Colonic mucosa (tissue), 4 donors: ENCODE data around the gene MMP24OS. TPM values are rescaled to one million over a fixed set of nuclear protein-coding genes. Genes with fewer than 3 reads are reported as not detected.

ENCODE experiments used
- DNase-seq: peaks from one replicate; pipeline ENCODE4 v3.0.0-alpha.2; 2020
- H3K27ac ChIP-seq: fragments of 200-600 bp; one replicate; pipeline ENCODE4 v1.8.0; 2021
- H3K27me3 ChIP-seq: fragments of 200-600 bp; one replicate; pipeline ENCODE4 v1.8.0; 2021
- H3K36me3 ChIP-seq: fragments of 200-600 bp; one replicate; pipeline ENCODE4 v1.8.0; 2021
- H3K4me1 ChIP-seq: fragments of 200-600 bp; one replicate; pipeline ENCODE4 v1.8.0; 2021; ENCODE audit warnings: mild to moderate bottlenecking
- H3K4me3 ChIP-seq: fragments of 200-600 bp; one replicate; pipeline ENCODE4 v1.8.0; 2021
- H3K9ac ChIP-seq, 2 donors: one replicate each; pipeline ENCODE4 v1.7.0; 2013; ENCODE audit warnings: control low read depth in 2 of 2, low read depth in 2 of 2, low read length in 2 of 2
- H3K9me3 ChIP-seq: fragments of 200-600 bp; one replicate; pipeline ENCODE4 v1.8.0; 2021
- intact Hi-C: fragments of 100-400 bp; cut with DNase I; formaldehyde crosslinking; loops from one replicate; pipeline ENCODE4 v1.14.1; 2022
- total RNA-seq, 2 donors: library from RNA; stranded (reverse); fragmentation: NEBNext Ultra II Directional in 1 of 2; extraction: Animal tissue kit (Norgen Biotek cat#: 25700) in 1 of 2; gene quantifications; one replicate each; pipeline ENCODE4 v1.2.1, GENCODE V29; 2021
- TF ChIP-seq, protein P1 (sequence below): fragments of 200-600 bp; IDR thresholded peaks from one replicate; pipeline ENCODE4 v1.8.0; 2022; ENCODE audit warnings: antibody characterized with exemption, mild to moderate bottlenecking
- donor health status: healthy.
- donor health status: DM: no; HTN: no; CAD: no.
- donor health status: DM: no; HTN: no; CAD: no.

Gene MMP24OS
- total RNA-seq, 2 donors from 2014 or later, result 83.9 to 123 TPM

- TF ChIP-seq, protein P1, sequence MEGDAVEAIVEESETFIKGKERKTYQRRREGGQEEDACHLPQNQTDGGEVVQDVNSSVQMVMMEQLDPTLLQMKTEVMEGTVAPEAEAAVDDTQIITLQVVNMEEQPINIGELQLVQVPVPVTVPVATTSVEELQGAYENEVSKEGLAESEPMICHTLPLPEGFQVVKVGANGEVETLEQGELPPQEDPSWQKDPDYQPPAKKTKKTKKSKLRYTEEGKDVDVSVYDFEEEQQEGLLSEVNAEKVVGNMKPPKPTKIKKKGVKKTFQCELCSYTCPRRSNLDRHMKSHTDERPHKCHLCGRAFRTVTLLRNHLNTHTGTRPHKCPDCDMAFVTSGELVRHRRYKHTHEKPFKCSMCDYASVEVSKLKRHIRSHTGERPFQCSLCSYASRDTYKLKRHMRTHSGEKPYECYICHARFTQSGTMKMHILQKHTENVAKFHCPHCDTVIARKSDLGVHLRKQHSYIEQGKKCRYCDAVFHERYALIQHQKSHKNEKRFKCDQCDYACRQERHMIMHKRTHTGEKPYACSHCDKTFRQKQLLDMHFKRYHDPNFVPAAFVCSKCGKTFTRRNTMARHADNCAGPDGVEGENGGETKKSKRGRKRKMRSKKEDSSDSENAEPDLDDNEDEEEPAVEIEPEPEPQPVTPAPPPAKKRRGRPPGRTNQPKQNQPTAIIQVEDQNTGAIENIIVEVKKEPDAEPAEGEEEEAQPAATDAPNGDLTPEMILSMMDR, result no peak
- Histone ChIP-seq H3K4me3 (no peak overlapping the region), H3K9ac (no peak overlapping the region), H3K9me3 (no peaks in the 10 kb centered on the region), H3K4me1 (no peaks in the 10 kb centered on the region), H3K27me3 (no peaks in the 10 kb centered on the region), H3K36me3 (no peaks in the 10 kb centered on the region), H3K27ac (no peak overlapping the region)
- intact Hi-C loops, result loop anchor here (5.0 kb wide), 1 partner anchor 133 kb away; no protein-coding TSS in a partner anchor
- no peak for DNase-seq
Observed at GRCh38 chr20:35299780-35300179, 21.9 kb upstream of the MMP24OS start.

DNA sequence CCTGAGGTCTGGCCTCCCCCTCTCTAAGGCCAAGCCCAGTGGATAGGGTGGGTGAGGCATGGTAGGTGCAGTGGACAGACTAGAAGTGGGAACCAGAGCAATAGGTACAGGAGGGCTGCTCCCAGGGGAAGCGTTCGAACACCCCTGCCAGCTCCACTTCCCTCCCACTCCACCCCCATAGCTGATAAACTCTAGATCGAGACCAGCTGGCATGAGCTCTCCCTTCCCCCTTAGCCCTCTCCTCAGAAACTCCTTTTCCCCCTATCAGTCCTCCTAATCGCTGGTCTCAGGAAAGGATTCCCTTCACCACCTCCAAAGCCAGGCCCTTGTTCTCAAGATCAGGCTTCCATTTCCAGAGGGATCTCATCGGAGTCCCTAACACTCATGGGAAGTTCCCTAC is 20.3 kb upstream of the MMP24OS start:
- H3K9ac ChIP-seq, result no peak overlapping the region
- TF ChIP-seq, protein P1, result no peak
- no peak overlapping the region for H3K4me3 ChIP-seq
- no peaks in the 10 kb centered on the region for H3K9me3 ChIP-seq
- no peaks in the 10 kb centered on the region for H3K36me3 ChIP-seq
- H3K4me1 ChIP-seq, result no peaks in the 10 kb centered on the region
- DNase-seq, result no peak
- no peak overlapping the region for H3K27ac ChIP-seq
- intact Hi-C loops, result no loop called here
- H3K27me3 ChIP-seq, result no peaks in the 10 kb centered on the region

DNA sequence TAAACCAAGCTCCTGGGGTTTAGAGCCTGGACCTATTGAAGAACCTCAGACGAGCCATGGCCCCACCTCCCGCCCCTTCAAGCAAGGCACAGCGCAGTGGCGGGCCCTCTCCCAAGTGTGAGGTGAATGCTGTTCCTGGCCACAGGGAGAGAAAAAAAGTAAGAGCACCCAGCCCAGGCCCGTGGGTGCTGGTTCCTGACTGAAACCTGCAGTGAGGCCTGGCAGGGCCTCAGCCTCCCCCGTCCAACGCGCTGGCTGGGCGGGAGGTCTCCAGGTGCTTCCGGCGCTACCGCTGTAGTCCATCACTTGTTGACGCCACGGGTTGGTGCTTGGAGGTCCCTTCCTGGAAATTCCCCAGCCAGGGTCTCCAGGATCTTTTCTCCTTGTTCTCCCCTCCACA is 19.8 kb upstream of the MMP24OS start:
- no peak for DNase-seq
- Histone ChIP-seq H3K9me3 (no peaks in the 10 kb centered on the region), H3K36me3 (no peaks in the 10 kb centered on the region), H3K9ac (no peak overlapping the region), H3K4me3 (no peak overlapping the region), H3K27me3 (no peaks in the 10 kb centered on the region), H3K27ac (no peak overlapping the region), H3K4me1 (no peaks in the 10 kb centered on the region)
- TF ChIP-seq, protein P1, result no peak
- intact Hi-C loops, result no loop called here

DNA sequence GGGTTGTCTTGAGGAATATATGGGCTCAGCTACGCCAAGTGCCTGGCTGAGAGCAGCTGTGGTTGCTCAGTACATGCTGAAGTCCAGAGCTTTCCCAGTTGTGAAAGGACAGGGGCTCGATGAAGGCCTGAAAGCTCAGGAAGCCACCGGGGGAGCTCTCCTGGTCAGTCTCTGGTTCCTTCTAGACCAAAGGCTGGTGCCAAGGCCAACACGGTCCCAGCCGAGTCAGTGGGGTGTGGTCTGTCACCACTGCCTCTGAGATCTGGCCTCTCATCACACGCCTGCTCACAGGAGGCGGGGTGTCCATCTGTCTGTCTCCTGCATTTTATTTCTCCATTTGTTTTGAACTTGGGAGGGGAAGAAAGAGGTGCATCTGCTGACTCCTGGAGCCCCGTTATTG is 19.2 kb upstream of the MMP24OS start:
- no peaks in the 10 kb centered on the region for H3K4me1 ChIP-seq
- intact Hi-C loops, result no loop called here

GRCh38 chr20:35296101-35296554 is 18.2 kb upstream of the MMP24OS start:
- no peaks in the 10 kb centered on the region for H3K27me3 ChIP-seq
- H3K36me3 ChIP-seq, result no peaks in the 10 kb centered on the region
- no peak for DNase-seq
- H3K27ac ChIP-seq, result no peak overlapping the region
- intact Hi-C loops, result no loop called here
- TF ChIP-seq, protein P1, result no peak
- H3K9me3 ChIP-seq, result no peaks in the 10 kb centered on the region
- no peak overlapping the region for H3K9ac ChIP-seq
- no peak overlapping the region for H3K4me3 ChIP-seq
- no peaks in the 10 kb centered on the region for H3K4me1 ChIP-seq

More for the DNA sequence above, 19.2 kb upstream of the MMP24OS start:
- Histone ChIP-seq H3K27me3 (no peaks in the 10 kb centered on the region), H3K9me3 (no peaks in the 10 kb centered on the region), H3K4me3 (no peak overlapping the region), H3K36me3 (no peaks in the 10 kb centered on the region), H3K27ac (no peak overlapping the region), H3K9ac (no peak overlapping the region)
- DNase-seq, result no peak
- TF ChIP-seq, protein P1, result no peak

GRCh38 chr20:35295674-35296073 is 17.8 kb upstream of the MMP24OS start:
- no peaks in the 10 kb centered on the region for H3K4me1 ChIP-seq
- H3K9me3 ChIP-seq, result no peaks in the 10 kb centered on the region
- intact Hi-C loops, result no loop called here
- no peak overlapping the region for H3K4me3 ChIP-seq
- no peak overlapping the region for H3K27ac ChIP-seq
- no peak for DNase-seq
- H3K36me3 ChIP-seq, result no peaks in the 10 kb centered on the region
- no peaks in the 10 kb centered on the region for H3K27me3 ChIP-seq
- TF ChIP-seq, protein P1, result no peak
- no peak overlapping the region for H3K9ac ChIP-seq
